Endothelial cell of umbilical vein (primary cell): ENCODE data around the gene SUPT20HL1. TPM values are rescaled to one million over a fixed set of nuclear protein-coding genes. Genes with fewer than 3 reads are reported as not detected.

Experiments used
- BruUV-seq: library from RNA; stranded (reverse); fragments of 400-500 nt; replicated peaks from 2 replicates; lab custom pipeline; 2021; lab: Mats Ljungman, UMichigan
- CTCF ChIA-PET: fragments of 300-600, 350-600 bp; sonication (Branson Sonifier 250); formaldehyde crosslinking; loops from one replicate; lab custom pipeline; 2021; ENCODE audit warnings: antibody characterized with exemption, inconsistent platforms; lab: Charles Lee
- POLR2A ChIA-PET: fragments of 300-600, 350-600 bp; sonication (Branson Sonifier 250); formaldehyde crosslinking; loops from one replicate; lab custom pipeline; 2021; ENCODE audit warnings: antibody characterized with exemption, inconsistent platforms; lab: Charles Lee
- DNase-seq: peaks from one replicate; pipeline ENCODE4 v3.0.0-alpha.2; 2011; ENCODE audit warnings: low read depth, low spot score
- FAIRE-seq: peaks from 2 replicates; lab custom pipeline; 2011; peaks lifted over from hg19 to GRCh38; lab: Jason Lieb, UNC
- H2AFZ ChIP-seq: 2 replicates; pipeline ENCODE4 v1.6.0; 2012; ENCODE audit warnings: low read depth, low read length, control low read depth, inconsistent platforms
- H3K27ac ChIP-seq: 2 replicates; pipeline ENCODE4 v1.5.1; 2011; ENCODE audit warnings: low read depth, mild to moderate bottlenecking, control low read depth, low read length, moderate library complexity; ENCODE audit not compliant: insufficient read depth
- H3K27me3 ChIP-seq, 2 experiments: 2 replicates each; pipeline versions ENCODE4 v1.6.0 to v1.6.1; 2011; ENCODE audit warnings: low read length in 2 of 2, mixed read lengths in 1 of 2; ENCODE audit not compliant: control insufficient read depth in 2 of 2, insufficient read depth in 2 of 2
- H3K36me3 ChIP-seq, 2 experiments: 2 replicates in 1 of 2; 3 replicates in 1 of 2; pipeline ENCODE4 v1.5.1; 2011; ENCODE audit warnings: low read length in 2 of 2, mild to moderate bottlenecking in 1 of 2, moderate library complexity in 1 of 2; ENCODE audit not compliant: control insufficient read depth in 2 of 2, insufficient read depth in 2 of 2; ENCODE audit errors: extremely low read depth in 1 of 2
- H3K4me1 ChIP-seq: 3 replicates; pipeline ENCODE4 v1.5.1; 2011; ENCODE audit warnings: mild to moderate bottlenecking, low read length; ENCODE audit not compliant: control insufficient read depth, insufficient read depth; ENCODE audit errors: extremely low read depth
- H3K4me2 ChIP-seq: 2 replicates; pipeline ENCODE4 v1.6.1; 2011; ENCODE audit warnings: low read length, control low read depth, mixed read lengths; ENCODE audit not compliant: insufficient read depth
- H3K4me3 ChIP-seq, 3 experiments: fragments of 200-600 bp in 1 of 3; sonication (generic), shearing (Covaris generic) in 1 of 3; replicated peaks in 1 of 3; 2 replicates each; pipeline ENCODE4 v1.5.1; 2011 to 2016; ENCODE audit warnings: control low read depth in 3 of 3, low read length in 3 of 3, mild to moderate bottlenecking in 2 of 3, inconsistent platforms in 1 of 3, low read depth in 1 of 3, moderate library complexity in 1 of 3; ENCODE audit not compliant: insufficient read depth in 1 of 3
- H3K79me2 ChIP-seq: 2 replicates; pipeline ENCODE4 v1.6.0; 2012; ENCODE audit warnings: low read length, inconsistent platforms; ENCODE audit not compliant: control insufficient read depth, insufficient read depth
- H3K9ac ChIP-seq: replicated peaks from 2 replicates; pipeline ENCODE3; 2011; ENCODE audit warnings: low read length, control low read depth; ENCODE audit not compliant: insufficient read depth; ENCODE audit errors: extremely low read depth
- H3K9me1 ChIP-seq: replicated peaks from 3 replicates; pipeline ENCODE4 v1.6.0; 2011; ENCODE audit warnings: mild to moderate bottlenecking, low read length; ENCODE audit not compliant: control insufficient read depth, insufficient read depth; ENCODE audit errors: extremely low read depth
- H3K9me3 ChIP-seq: replicated peaks from 2 replicates; pipeline ENCODE4 v1.5.1; 2012; ENCODE audit warnings: low read length, inconsistent platforms; ENCODE audit not compliant: control insufficient read depth, insufficient read depth
- H4K20me1 ChIP-seq: replicated peaks from 2 replicates; pipeline ENCODE3; 2011; ENCODE audit warnings: mild to moderate bottlenecking, low read length; ENCODE audit not compliant: control insufficient read depth, insufficient read depth; ENCODE audit errors: extremely low read depth
- CTCF ChIP-seq, 2 donors: IDR thresholded peaks; 1 replicate in 1 of 2; 2 replicates in 1 of 2; pipeline ENCODE4 v1.5.1; 2011; ENCODE audit warnings: low read length in 2 of 2, mild to moderate bottlenecking in 2 of 2, moderate library complexity in 2 of 2, control low read depth in 1 of 2, inconsistent platforms in 1 of 2, low read depth in 1 of 2; ENCODE audit not compliant: insufficient read depth in 1 of 2; ENCODE audit errors: extremely low read depth in 1 of 2
- EZH2 ChIP-seq: IDR thresholded peaks from 2 replicates; pipeline ENCODE4 v1.6.1; 2012; ENCODE audit warnings: borderline replicate concordance, low read depth, mild to moderate bottlenecking, moderate library complexity, low read length, inconsistent platforms; ENCODE audit not compliant: severe bottlenecking
- FOS ChIP-seq: IDR thresholded peaks from 2 replicates; pipeline ENCODE4 v1.6.1; 2011; ENCODE audit warnings: mild to moderate bottlenecking, low read length, moderate library complexity, borderline replicate concordance; ENCODE audit not compliant: insufficient read depth
- GATA2 ChIP-seq: IDR thresholded peaks from 2 replicates; pipeline ENCODE4 v1.7.0; 2011; ENCODE audit warnings: low read depth, mild to moderate bottlenecking, moderate library complexity, mixed read lengths, low read length; ENCODE audit not compliant: insufficient read length, insufficient read depth
- JUN ChIP-seq: IDR thresholded peaks from 2 replicates; pipeline ENCODE4 v1.6.1; 2011; ENCODE audit warnings: borderline replicate concordance, low read depth; ENCODE audit not compliant: insufficient read length, insufficient read depth
- MAX ChIP-seq: IDR thresholded peaks from 2 replicates; pipeline ENCODE4 v1.6.1; 2011; ENCODE audit not compliant: insufficient read depth, insufficient read length
- MYC ChIP-seq: IDR thresholded peaks from one replicate; pipeline ENCODE4 v1.6.1; 2011; ENCODE audit warnings: mild to moderate bottlenecking, low read depth, low read length
- POLR2A ChIP-seq: IDR thresholded peaks from 2 replicates; pipeline ENCODE4 v1.6.1; 2012; ENCODE audit warnings: low read depth, mild to moderate bottlenecking, control low read depth, low read length
- POLR2AphosphoS5 ChIP-seq: IDR thresholded peaks from 2 replicates; pipeline ENCODE4 v1.6.1; 2012; ENCODE audit warnings: low read depth, mild to moderate bottlenecking, control low read depth, low read length, moderate library complexity; ENCODE audit not compliant: insufficient read depth
- dilution Hi-C: fragments of 300-500 bp; cut with MboI; formaldehyde crosslinking; loops from one replicate; pipeline ENCODE4 v1.15.0; 2019; ENCODE audit warnings: low sequenced_read_pairs; ENCODE audit not compliant: extremely low pct_ligation_motif_present
- intact Hi-C: fragments of 100-400 bp; cut with micrococcal nuclease; formaldehyde crosslinking; loops from one replicate; pipeline ENCODE4 v1.10.0; 2022
- polyA plus RNA-seq, 4 experiments: library from polyadenylated mRNA; depleted of rRNA in 3 of 4; stranded (reverse) in 3 of 4; unstranded in 1 of 4; fragments of >200 nt; gene quantifications; 2 replicates each; pipeline versions ENCODE4 v1.2.1 to v1.2.3, GENCODE V29; 2011 to 2012; ENCODE audit warnings: missing spikeins in 1 of 4
- total RNA-seq: library from RNA; stranded (reverse); gene quantifications from 2 replicates; pipeline ENCODE4 v1.2.3, GENCODE V29; 2021

The SUPT20HL1 gene
- total and polyA plus RNA-seq, 2 donors (not counting 3 experiments of a cell fraction or from before 2014, with no cell fraction given), result not detected

GRCh38 chrX:24376403-24376802 lies 16.0 kb downstream of the SUPT20HL1 start:
- dilution Hi-C loops, result no loop called here
- H3K4me1 ChIP-seq, result no peaks in the 10 kb centered on the region
- H3K79me2 ChIP-seq, result no peaks in the 10 kb centered on the region
- CTCF ChIA-PET, result no interaction called here
- no peak overlapping the region for H3K9ac ChIP-seq
- DNase-seq (no peak), FAIRE-seq (no peak)
- H3K9me1 ChIP-seq, result no peaks in the 10 kb centered on the region
- BruUV-seq, result no TSS peak
- H3K27me3 ChIP-seq, result peaks cover 0 to 3% of the 10 kb centered on the region in 2 experiments
- intact Hi-C loops, result no loop called here
- no peak overlapping the region for H2AFZ ChIP-seq
- H3K27ac ChIP-seq, result no peak overlapping the region
- H3K36me3 ChIP-seq, result no peaks in the 10 kb centered on the region
- H4K20me1 ChIP-seq, result no peaks in the 10 kb centered on the region
- no peak overlapping the region for H3K4me2 ChIP-seq
- POLR2A ChIA-PET, result no interaction called here
- TF ChIP-seq GATA2, result no peak
- TF ChIP-seq MYC, result no peak
- no peak for TF ChIP-seq FOS
- TF ChIP-seq EZH2, result no peak
- no peak for TF ChIP-seq CTCF (IDR thresholded peaks at IDR 0.05; ENCODE audit: extremely low read depth in 1 of 2, insufficient read depth in 1 of 2, low read depth in 1 of 2, low read length in 2 of 2)
- TF ChIP-seq MAX, result no peak
- no peak for TF ChIP-seq POLR2AphosphoS5
- TF ChIP-seq POLR2A, result no peak
- no peak for TF ChIP-seq JUN
- H3K9me3 ChIP-seq, result no peaks in the 10 kb centered on the region
- H3K4me3 ChIP-seq, result no peak overlapping the region
